CD4-positive, alpha-beta T cell treated with Interleukin-6 at 100 ng/mL for 8 hours (primary cell): Measurements from ENCODE around the gene RPS14.
A peak's percentile ranks its signal among the peaks of the same experiment; 100 is the strongest.
"Not testable (repeated sequence)": the region's sequence is repeated elsewhere in the genome, so short reads cannot be mapped to it uniquely, and the experiment has no call there.

Experiments used
- DNase-seq: peaks from one replicate; pipeline ENCODE4 v3.0.0-alpha.2; 2020; ENCODE audit warnings: mixed read lengths, low spot score

Gene RPS14

DNA sequence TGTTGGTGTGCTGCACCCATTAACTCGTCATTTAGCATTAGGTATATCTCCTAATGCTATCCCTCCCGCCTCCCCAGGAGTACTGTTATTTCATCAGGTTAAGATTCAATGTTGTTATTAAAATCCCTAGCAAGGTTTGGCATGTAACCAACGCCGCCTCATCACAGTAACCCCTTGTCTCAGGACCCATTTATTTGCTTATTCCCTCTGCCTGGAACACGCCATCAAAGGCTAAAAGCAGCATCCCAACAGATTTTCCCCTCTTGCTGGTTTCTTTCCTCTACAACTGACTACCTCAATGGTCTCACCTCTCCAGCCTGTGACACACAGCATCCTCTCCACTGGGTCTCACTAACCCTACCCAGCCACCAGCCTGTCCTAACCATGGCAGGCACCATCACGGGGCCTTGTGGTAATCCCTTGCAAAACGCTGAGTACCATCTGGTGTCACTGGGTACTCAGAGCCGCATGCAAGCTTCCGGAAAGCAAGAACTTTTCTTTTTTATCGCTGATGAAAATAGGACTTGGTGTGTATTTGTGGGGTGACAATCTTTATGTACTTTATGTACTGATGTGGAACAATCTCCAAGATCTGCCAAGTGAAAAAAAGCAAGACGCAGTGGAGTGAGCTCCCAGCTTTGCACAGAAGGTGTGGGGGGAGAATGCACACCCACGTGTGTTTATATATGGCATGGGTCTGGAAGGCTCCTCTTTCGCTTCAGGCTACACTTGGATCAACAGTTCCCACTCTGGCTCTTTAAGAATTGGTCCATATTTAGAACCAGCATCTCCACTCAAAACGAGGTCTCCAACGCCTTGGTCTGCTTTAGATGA is 6.1 kb downstream of the RPS14 start:
- DNase-seq = no peak

DNA sequence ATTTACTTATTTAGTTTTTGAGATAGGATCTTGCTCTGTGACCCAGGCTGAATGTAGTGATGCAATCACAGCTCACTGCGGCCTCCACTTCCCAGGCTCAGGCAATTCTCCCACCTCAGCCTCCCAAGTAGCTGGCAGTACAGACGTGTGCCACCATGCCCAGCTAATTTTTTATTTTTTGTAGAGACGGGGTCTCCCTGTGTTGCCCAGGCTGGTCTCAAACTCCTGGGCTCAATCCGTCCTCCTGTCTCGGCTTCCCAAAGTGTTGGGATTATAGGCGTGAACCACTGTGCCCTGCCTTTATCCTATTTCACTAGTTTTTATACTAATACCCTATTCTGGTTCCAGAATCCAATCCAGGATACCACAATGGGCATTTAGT is 6.8 kb downstream of the RPS14 start:
- no peak for DNase-seq

DNA sequence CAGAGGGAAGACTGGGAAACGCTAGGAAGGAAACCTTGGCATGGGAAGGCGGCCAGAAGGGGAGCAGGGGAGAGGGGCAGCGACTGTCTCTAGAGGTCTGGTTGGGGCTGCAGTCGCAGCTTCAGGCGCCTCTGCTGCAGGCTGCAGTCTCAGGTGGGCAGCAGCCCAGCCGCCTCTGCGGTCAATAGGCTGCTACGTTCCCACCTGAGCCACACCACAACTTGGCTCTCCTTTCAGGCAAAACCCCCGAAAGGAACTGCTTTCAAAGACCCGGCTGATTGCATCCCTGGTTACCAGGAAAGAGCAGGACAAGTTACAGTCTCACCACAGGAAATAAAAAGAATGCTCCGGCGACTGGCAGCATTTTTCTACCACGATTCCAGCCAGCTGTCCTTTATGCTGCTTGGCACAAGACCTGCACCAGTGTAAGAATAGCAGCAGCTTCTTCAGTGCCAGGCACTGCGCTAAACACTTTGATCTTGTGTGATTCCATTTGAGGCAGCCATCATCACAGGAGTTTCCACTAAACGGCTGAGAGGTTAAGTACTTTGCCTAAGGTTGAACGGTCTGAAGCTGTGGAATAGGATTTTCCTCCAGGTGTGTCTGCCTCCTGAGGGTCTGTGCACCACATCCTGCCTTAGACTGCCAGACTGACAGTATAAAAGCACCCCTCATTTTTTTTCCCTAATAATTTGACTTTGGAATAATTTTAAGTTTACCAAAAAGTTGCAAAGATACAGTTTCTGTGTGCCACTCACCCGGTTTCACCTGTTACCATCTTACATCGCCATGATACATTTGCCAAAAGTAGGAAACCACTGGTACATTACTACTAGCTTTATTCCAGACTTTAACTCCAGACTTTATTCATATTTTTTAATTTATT is 7.5 kb downstream of the RPS14 start:
- DNase-seq = no peak

DNA sequence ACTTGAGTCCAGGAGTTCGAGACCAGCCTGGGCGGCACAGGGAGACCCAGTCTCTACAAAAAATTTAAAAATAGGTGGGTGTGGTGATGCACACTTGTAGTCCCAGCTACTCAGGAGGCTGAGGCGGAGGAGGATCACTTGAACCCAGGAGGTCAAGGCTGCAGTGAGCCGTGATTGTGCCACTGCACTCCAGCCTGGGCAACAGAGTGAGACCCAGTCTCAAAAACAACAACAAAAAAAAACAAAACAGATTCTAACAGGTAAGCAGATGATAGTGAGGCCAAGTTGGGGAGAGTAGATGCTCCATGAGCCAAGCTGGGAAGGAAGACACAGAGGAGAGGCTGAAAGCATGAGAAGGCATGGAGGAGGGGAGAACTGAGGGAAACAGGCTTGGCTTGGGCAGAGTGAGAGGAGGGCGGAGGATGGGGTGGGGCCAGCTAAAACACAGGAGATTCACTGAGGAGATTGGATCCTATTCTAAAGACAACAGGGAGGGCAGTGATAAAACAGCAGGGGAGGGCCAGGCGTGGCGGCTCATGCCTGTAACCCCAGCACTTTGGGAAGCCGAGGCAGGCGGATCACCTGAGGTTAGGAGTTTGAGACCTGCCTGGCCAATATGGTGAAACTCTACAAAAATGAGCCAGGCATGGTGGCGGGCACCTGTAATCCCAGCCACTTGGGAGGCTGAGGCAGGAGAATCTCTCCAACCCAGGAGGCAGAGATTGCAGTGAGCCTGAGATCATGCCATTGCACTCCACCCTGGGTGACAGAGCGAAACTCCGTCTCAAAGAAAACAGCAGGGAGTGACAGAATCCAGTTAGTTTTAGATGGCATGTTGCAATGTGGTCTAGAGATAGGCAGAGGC is 8.4 kb downstream of the RPS14 start:
- DNase-seq = no peak

DNA sequence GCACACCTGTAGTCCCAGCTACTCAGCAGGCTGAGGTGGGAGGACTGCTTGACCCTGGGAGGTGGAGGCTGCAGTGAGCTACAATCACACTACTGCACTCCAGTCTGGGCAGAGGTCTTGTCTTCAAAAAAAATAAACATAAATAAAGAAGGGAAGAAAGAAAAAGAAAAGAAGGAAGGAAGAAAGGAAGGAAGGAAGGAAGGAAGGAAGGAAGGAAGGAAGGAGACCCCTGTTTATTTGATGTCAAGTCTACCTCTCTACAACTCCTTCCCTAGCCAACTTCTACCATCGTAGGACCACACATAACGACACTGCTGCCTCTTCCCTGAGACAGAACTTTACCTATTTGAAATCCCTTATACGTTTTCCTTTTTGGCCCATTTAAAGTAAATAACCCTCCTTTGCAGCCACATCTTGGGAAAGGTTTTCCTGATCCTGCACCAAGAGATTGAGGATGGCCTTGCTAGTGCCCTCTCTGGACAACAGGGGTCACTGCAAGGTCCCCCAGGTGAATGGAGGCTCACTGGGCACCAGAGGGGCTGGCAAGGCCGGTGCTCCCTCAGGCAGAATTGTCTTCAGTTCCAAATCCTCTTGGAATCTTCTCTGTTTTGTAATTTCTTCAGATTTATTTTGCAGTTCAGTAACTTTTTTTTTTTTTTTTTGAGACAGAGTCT is 10.5 kb downstream of the RPS14 start:
- no peak for DNase-seq

DNA sequence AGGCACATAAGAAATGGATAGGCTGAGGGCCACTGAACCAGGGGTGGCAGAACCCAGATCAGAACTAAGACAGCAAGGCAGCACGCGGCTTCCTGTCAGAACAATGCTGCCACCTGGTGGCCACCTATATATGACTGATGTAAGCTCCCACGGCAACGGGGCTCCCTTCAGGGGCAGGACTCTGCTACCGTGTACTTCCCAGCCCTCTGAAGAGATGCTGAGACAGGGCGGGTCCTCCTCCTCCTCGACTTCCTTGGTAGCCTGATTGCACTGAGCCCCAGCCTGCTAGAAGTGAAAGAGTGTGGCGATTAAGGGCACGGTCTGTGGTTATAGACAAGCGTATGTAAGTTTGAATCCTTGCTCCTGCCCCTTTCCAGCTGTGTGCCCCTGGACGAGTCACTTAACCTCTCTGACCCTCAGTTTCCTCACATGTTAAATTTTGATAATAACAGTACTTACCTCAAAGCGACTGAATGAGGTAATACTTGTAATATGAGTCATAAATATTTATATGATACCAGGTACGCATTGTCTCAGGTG is 13.3 kb downstream of the RPS14 start:
- DNase-seq = peak; percentile 90

DNA sequence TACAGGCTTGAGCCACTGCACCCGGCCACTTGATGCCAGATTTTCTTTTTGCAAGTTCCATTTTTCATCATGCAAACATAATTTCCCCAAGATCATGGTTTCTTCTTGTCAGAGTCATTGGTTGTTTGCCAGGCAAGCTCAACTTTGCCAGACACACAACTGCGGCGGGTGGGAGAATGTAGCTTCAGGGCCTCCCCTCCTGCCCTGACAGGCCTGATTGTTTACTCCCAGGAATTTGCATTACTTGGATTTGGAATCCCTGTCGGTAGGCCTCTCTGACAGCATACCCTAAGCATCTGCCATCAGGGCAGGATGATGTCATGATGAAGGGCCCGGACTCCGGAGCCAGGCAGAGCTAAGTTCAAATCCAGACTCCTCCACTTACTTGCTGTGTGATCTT is 15.1 kb downstream of the RPS14 start:
- no peak for DNase-seq

DNA sequence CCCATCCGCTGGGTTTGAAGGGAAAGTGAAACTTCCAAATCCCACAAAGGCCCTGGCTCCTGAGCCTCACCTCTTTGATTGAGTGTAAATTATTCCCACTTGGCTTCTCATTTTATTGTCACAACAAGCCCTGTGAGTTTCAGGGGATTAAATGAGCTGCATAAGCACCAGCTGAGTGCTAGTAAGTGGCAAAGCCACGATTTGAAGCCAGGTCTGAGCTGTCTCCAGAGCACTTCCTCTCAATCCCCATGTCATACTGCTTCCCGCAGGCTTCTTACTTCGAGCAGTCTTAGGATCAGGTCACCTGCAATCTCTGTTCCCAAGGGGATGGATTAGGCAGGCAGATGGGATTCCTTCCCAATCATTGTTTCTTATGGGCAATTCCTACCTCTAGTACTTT is 18.0 kb downstream of the RPS14 start:
- DNase-seq = no peak

DNA sequence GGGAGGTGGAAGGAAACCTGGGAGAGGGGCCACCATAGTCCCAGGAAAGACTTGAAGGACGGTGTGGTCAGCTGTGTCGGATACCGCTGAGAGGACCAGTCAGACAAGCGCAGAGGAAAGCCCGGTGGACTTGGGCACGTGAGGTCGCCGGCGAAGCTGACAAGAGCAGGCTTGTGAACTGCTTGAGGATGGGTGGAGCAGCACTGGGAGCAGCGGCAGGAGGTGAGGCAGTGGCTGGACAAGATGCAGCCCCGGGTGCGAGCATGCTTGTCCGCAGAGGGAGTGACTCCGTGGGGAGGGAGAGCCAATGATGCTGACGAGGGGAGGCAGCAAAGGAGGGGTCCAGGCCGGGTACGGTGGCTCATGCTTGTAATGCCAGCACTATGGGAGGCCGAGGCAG is 18.5 kb downstream of the RPS14 start:
- DNase-seq = no peak

DNA sequence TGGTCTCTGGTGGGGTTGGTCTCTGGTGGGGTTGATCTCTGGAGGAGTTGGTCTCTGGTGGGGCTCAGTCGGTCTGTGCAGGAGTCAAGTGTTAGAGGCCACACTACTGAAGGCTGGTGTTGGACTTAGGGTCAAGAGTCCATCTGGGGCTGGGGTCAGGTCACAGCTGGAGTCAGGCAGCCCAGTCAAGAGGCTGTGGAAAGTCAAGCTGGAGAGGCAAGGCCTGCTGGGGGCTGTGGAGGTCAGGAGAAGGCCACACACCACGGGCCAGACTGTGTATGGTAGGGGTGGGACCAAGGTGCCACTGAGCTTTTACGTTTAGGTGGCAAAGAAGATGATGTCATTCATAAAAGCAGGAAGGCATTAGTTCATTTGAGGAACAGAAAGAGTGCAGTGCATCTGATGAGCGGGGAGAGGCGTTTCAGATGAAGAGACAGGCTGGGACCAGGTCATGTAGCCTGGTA is 20.1 kb downstream of the RPS14 start:
- DNase-seq = no peak

DNA sequence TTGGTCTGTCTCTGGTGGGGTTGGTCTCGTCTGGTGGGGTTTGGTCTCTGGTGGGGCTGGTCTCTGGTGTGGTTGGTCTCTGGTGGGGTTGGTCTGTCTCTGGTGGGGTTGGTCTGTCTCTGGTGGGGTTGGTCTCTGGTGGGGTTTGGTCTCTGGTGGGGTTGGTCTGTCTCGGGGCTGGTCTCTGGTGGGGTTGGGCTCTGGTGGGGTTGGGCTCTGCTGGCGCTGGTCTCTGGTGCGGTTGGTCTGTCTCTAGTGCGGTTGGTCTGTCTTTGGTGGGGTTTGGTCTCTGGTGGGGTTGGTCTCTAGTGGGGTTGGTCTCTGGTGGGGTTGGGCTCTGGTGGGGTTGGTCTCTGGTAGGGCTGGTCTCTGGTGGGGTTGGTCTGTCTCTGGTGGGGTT is 20.6 kb downstream of the RPS14 start:
- DNase-seq = no peak

DNA sequence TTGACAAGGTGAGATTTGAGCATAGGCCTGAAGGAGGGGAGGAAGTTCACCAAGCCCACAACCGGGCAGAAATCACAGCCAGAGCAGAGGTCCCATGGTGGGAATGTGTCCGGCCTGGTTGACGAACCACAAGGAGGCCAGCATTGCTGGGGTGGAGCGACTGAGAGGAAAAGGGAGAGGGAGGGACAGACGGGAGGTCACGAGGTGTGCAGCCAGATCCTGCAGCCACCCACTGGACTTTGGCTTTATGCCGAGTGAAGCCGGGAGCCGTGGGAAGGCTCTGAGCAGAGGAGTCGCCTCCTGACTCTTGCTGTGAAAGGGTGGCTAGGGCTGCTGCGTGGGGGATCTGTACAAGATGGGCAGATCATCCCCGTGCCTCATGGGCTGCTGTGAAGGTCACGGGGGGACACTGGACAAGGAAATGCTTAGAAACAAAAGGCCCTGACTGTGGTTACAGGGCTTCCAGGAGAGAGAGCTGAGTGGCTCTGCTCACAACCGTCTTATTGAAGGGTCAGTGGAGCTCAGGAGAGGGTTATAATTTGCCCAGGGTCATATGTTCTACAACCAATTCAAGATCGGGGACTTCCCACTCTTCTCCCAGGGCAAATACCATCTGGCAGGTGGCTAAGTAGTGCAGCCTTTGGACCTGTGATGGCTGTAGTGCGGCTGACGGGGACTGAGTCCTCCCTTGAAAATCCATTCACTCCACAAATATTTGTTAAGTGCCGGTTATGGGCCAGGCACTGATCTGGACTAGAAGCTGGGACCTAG is 21.2 kb downstream of the RPS14 start:
- no peak for DNase-seq

DNA sequence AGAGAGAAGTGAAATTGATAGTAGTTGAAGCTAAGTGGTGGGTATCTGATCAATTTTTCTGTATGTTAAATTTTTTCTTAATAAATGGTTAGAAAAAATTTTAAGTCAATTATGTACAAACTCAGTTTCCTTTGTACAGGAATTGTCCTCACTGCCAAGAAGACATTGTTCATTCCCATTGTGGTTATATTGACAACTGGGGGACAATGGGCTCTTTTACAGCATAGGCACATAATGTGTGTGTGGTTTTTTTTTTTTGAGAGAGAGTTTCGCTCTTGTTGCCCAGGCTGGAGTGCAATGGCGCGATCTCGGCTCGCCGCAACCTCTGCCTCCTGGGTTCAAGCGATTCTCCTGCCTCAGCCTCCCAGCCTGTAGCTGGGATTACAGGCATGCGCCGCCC is 23.4 kb downstream of the RPS14 start:
- DNase-seq = not testable (repeated sequence)

DNA sequence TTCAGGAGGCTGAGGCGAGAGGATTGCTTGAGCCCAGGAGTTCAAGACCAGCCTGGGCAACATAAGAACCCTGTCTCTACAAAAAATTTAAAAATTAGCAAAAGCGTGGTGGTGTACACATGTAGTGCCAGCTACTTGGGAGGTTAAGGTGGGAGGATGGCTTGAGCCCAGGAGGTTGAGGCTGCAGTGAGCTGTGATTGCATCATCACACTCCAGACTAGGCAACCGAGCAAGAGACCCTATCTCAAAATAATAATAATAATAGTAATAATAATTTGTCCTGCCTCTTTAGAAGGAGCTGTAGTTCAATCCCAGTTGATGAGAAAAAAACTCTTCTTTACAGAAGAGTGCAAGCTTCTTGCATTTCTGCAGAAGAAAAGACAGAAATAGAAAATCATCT is 26.8 kb downstream of the RPS14 start:
- DNase-seq = no peak

DNA sequence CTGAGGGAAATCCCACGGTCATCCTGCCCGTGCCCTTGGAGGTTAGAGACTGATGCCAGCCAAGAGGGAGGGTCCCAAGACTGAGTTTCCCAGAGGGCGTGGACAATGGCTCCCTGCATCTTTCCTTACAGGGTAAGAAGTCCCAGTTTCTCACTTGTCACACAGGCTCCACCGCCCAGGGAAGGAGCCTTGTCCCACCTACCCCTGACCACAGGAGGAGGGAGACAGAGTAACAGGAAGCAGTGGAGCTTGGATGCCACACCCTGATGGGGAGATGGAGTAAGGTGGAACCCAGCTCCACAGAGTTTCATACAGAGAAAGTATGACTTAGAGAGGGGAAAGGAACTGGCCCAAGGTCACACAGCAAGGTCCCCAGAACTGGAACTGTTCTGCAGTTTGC is 27.5 kb downstream of the RPS14 start:
- no peak for DNase-seq

DNA sequence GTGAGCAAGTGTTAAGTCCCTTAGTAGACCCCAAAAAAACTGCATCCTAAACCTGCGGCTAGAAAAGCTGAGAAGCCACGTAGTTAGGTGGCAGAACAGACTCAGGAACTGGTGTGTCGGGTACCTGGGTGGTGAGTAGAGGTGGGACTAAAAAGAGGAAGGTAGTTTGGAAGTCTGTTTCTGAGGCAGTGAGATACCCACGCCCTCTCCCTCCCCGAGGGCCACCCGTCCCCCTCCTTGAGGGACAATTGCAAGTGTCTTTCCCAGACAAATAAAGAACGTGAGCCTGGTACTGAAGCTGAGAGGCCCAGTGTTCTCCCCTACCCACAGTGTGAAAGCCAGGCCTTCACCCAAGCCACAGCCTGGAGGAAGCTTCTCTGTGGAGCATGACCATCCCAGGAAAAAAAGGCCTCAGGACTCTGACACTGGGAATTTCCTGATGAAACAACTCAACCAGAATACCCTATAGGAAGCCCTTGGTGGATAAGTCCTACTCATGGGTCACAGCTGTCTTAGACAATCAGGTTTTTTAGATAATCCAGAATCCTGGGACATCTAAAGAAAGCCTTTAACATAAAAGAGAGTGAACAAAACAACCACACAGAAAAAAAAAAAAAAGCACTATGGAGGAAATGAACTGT is 29.8 kb downstream of the RPS14 start:
- DNase-seq = no peak

DNA sequence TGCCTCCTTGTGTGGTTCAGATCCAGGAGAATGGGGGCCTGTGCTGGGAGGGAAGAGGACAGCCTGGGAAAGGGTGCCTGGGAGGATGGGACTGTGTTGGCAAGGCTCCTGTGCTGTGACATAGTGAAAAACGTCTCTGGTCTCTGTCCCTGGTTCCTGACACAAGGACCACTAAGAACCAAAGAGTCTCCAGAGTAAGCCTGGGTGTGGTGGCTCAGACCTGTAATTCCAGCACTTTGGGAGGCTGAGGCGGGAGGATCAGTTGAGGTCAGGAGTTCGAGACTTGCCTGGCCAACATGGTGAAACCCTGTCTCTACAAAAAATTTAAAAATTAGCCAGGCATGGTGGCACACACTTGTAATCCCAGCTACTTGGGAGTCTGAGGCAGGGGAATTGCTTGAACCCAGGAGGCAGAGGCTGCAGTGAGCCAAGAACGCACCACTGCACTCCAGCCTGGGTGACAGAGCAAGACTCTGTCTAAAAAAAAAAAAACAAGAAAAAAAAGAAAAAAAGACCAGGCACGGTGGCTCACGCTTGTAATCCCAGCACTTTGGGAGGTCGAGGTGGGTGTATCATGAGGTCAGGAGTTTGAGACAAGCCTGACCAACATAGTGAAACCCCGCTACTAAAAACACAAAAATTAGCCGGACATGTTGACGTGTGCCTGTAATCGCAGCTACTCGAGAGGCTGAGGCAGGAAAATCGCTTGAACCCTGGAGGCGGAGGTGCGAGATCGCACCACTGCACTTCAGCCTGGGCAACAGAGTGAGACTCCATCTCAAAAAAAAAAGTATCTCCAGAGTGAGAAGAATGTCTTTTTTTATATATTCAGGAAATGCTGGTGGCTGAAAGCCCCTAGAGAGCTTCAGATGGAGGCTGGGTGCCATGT is 35.4 kb downstream of the RPS14 start:
- not testable (repeated sequence) for DNase-seq

DNA sequence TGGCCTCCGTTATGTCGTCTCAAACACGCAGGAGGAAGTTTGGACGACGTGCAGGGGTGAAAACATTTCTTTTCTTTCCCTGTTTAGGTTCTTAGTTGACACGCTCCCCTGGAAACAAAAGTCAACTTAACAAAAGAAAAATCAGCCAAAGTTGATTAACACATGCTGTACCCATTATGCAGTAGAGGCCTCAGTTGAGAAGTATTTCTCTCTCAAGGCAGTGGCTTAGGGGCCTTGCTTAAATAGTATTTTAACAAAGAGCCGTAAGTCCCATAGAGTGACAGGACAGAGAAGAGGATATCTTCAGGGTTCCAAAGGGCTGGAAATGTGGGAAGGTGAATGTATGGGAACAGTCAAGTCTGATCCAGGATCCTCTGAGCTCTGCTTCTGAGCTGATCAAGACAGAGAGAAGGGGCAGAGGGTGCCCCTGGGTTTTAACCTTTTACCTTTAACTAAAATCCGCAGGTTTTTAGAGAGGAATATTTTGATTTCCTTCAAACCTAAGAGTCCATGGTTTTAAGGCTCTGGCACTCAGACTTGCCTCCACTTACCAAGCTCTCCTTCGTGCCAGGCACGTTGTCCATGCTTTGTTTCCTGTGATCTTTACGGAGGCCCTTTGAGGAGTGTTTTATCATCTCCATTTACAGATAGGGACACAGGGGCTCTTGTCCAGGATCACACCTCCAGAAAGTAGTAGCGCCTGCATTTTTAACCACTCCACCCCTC is 36.2 kb downstream of the RPS14 start:
- no peak for DNase-seq
